22Rv1 (cell line): ENCODE data around the gene CERKL.

Source experiments
- ZFX ChIP-seq: fragments of 450-650 bp; IDR thresholded peaks from 2 replicates; pipeline ENCODE4 v1.6.1; 2017; ENCODE audit warnings: antibody characterized with exemption, borderline replicate concordance
- TF ChIP-seq, protein P1 (sequence below): fragments of 450-650 bp; IDR thresholded peaks from 2 replicates; pipeline ENCODE4 v1.5.1; 2017; ENCODE audit warnings: mild to moderate bottlenecking

DNA sequence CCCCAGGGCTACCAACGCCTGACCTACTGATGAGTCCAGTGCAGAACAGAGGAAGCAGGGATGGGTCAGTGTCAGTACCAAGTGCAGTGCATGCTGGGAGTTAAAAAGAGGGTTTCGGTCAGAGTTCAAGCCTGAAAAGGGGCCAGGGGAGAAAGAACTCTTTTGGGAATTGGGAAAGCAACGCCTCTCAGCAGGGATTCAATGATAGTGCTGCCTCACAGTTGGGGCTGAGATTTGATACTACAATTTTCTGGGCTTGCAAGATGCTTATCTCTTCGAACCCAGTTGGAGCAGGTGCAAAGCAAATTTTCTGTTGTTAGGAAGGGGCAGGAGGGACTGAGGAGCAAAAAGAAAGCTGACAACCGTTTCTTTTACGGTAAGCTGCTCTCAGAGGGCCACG lies 82.6 kb downstream of the CERKL start:
- TF ChIP-seq, protein P1, sequence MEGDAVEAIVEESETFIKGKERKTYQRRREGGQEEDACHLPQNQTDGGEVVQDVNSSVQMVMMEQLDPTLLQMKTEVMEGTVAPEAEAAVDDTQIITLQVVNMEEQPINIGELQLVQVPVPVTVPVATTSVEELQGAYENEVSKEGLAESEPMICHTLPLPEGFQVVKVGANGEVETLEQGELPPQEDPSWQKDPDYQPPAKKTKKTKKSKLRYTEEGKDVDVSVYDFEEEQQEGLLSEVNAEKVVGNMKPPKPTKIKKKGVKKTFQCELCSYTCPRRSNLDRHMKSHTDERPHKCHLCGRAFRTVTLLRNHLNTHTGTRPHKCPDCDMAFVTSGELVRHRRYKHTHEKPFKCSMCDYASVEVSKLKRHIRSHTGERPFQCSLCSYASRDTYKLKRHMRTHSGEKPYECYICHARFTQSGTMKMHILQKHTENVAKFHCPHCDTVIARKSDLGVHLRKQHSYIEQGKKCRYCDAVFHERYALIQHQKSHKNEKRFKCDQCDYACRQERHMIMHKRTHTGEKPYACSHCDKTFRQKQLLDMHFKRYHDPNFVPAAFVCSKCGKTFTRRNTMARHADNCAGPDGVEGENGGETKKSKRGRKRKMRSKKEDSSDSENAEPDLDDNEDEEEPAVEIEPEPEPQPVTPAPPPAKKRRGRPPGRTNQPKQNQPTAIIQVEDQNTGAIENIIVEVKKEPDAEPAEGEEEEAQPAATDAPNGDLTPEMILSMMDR = no peak
- TF ChIP-seq ZFX = no peak
